Mesodermal cell (in vitro differentiated cells): Measurements from ENCODE around the gene TP63.

Experiments used
- H3K27ac ChIP-seq: 2 replicates; pipeline ENCODE4 v1.7.0; 2013; ENCODE audit warnings: mild to moderate bottlenecking, low read depth, low read length, moderate library complexity; ENCODE audit not compliant: severe bottlenecking
- H3K36me3 ChIP-seq: 2 replicates; pipeline ENCODE4 v1.7.1; 2013; ENCODE audit warnings: mild to moderate bottlenecking, low read length, moderate library complexity; ENCODE audit not compliant: control insufficient read depth, insufficient read depth
- H3K4me1 ChIP-seq: one replicate; pipeline ENCODE4 v1.7.1; 2013; ENCODE audit warnings: mild to moderate bottlenecking, low read length; ENCODE audit not compliant: insufficient read depth, control insufficient read depth, poor library complexity, severe bottlenecking
- H3K4me3 ChIP-seq: 2 replicates; pipeline ENCODE4 v1.7.0; 2013; ENCODE audit warnings: low read length, control low read depth, mild to moderate bottlenecking; ENCODE audit not compliant: insufficient read depth, poor library complexity, severe bottlenecking; ENCODE audit errors: extremely low read depth
- H3K9me3 ChIP-seq: 2 replicates; pipeline ENCODE4 v1.7.1; 2013; ENCODE audit warnings: mild to moderate bottlenecking, low read length, moderate library complexity; ENCODE audit not compliant: control insufficient read depth
- WGBS, 2 experiments: methylation state at CpG; one replicate each; pipeline ENCODE4 v1.1.5; 2013; ENCODE audit warnings: missing lambda C conversion rate in 2 of 2; ENCODE audit not compliant: insufficient coverage in 2 of 2; 5-methylcytosine and 5-hydroxymethylcytosine counted together

The TP63 gene

GRCh38 chr3:189911001-189911400 is 279.8 kb downstream of the TP63 start:
- H3K4me3 ChIP-seq: no peak overlapping the region
- no peaks in the 10 kb centered on the region for H3K9me3 ChIP-seq
- no peak overlapping the region for H3K27ac ChIP-seq
- H3K4me1 ChIP-seq: peaks cover 27% of the 10 kb centered on the region
- WGBS, 2 experiments: 80 to 92% methylated on average over 1 of the region's 1 CpG
- H3K36me3 ChIP-seq: no peaks in the 10 kb centered on the region

- H3K4me1 ChIP-seq: peaks cover 1% of the 10 kb centered on the region
- no peaks in the 10 kb centered on the region for H3K9me3 ChIP-seq
- H3K27ac ChIP-seq: no peak overlapping the region
- H3K36me3 ChIP-seq: no peaks in the 10 kb centered on the region
- WGBS, 2 experiments: no CpG with 5 or more reads among the region's 3 CpGs
- no peak overlapping the region for H3K4me3 ChIP-seq
These were observed 283.6 kb downstream of the TP63 start for GRCh38 chr3:189914799-189915198.

GRCh38 chr3:189921770-189922169 is 290.6 kb downstream of the TP63 start:
- H3K36me3 ChIP-seq: no peaks in the 10 kb centered on the region

GRCh38 chr3:189927975-189928895 is 297.0 kb downstream of the TP63 start:
- Histone ChIP-seq H3K4me3 (no peak overlapping the region), H3K27ac (no peak overlapping the region), H3K9me3 (no peaks in the 10 kb centered on the region), H3K36me3 (no peaks in the 10 kb centered on the region), H3K4me1 (no peaks in the 10 kb centered on the region)
- WGBS, 2 experiments: 86 to 90% methylated on average over 5 of the region's 6 CpGs

More at GRCh38 chr3:189921770-189922169, 290.6 kb downstream of the TP63 start:
- H3K27ac ChIP-seq: no peak overlapping the region
- H3K4me3 ChIP-seq: no peak overlapping the region
- peaks cover 3% of the 10 kb centered on the region for H3K9me3 ChIP-seq
- H3K4me1 ChIP-seq: no peaks in the 10 kb centered on the region

- H3K27ac ChIP-seq: no peak overlapping the region
- H3K4me3 ChIP-seq: no peak overlapping the region
These were observed 305.2 kb downstream of the TP63 start for GRCh38 chr3:189936201-189936945.

GRCh38 chr3:189937302-189938127 is 306.3 kb downstream of the TP63 start:
- 79 to 88% methylated on average over 3 to 4 of the region's 7 CpGs for WGBS, 2 experiments
- Histone ChIP-seq H3K36me3 (no peaks in the 10 kb centered on the region), H3K4me3 (no peak overlapping the region), H3K4me1 (peaks cover 18% of the 10 kb centered on the region), H3K27ac (peak overlapping the region; percentile 54), H3K9me3 (no peaks in the 10 kb centered on the region)

More at GRCh38 chr3:189936201-189936945, 305.2 kb downstream of the TP63 start:
- no peaks in the 10 kb centered on the region for H3K36me3 ChIP-seq
- no peaks in the 10 kb centered on the region for H3K9me3 ChIP-seq
- 82 to 94% methylated on average over 3 to 4 of the region's 6 CpGs for WGBS, 2 experiments
- H3K4me1 ChIP-seq: peaks cover 12% of the 10 kb centered on the region

- WGBS, 2 experiments: 89 to 93% methylated on average over 2 to 3 of the region's 5 CpGs
- peaks cover 18% of the 10 kb centered on the region for H3K4me1 ChIP-seq
- H3K27ac ChIP-seq: no peak overlapping the region
- H3K4me3 ChIP-seq: no peak overlapping the region
- H3K9me3 ChIP-seq: no peaks in the 10 kb centered on the region
- no peaks in the 10 kb centered on the region for H3K36me3 ChIP-seq
These were observed 309.9 kb downstream of the TP63 start for GRCh38 chr3:189941125-189941524.

- peaks cover 18% of the 10 kb centered on the region for H3K4me1 ChIP-seq
- no peak overlapping the region for H3K4me3 ChIP-seq
- H3K27ac ChIP-seq: peak overlapping the region; percentile 62
- 69 to 80% methylated on average over 1 to 2 of the region's 2 CpGs for WGBS, 2 experiments
- H3K36me3 ChIP-seq: no peaks in the 10 kb centered on the region
- no peaks in the 10 kb centered on the region for H3K9me3 ChIP-seq
These were observed 310.5 kb downstream of the TP63 start for GRCh38 chr3:189941679-189942078.

- Histone ChIP-seq H3K36me3 (no peaks in the 10 kb centered on the region), H3K9me3 (no peaks in the 10 kb centered on the region), H3K27ac (no peak overlapping the region), H3K4me1 (peaks cover 13% of the 10 kb centered on the region), H3K4me3 (no peak overlapping the region)
- WGBS, 2 experiments: 71 to 100% methylated on average over 1 of the region's 3 CpGs
These were observed 311.8 kb downstream of the TP63 start for GRCh38 chr3:189942948-189943347.
